HL-60 (cell line): ENCODE results near the gene GFER.

Experiments
- CTCF ChIP-seq: IDR thresholded peaks from one replicate; pipeline ENCODE4 v1.5.1; 2011; ENCODE audit warnings: low read length, control low read depth, inconsistent platforms; ENCODE audit not compliant: insufficient read depth
- GABPA ChIP-seq: IDR thresholded peaks from 2 replicates; pipeline ENCODE4 v1.6.1; 2012; ENCODE audit warnings: low read depth
- POLR2AphosphoS5 ChIP-seq: IDR thresholded peaks from 2 replicates; pipeline ENCODE4 v1.6.1; 2012; ENCODE audit warnings: low read depth
- REST ChIP-seq: IDR thresholded peaks from 2 replicates; pipeline ENCODE4 v1.6.1; 2012; ENCODE audit warnings: low read depth; ENCODE audit not compliant: insufficient replicate concordance
- SPI1 ChIP-seq: IDR thresholded peaks from 2 replicates; pipeline ENCODE4 v1.6.1; 2012; ENCODE audit warnings: low read depth, mild to moderate bottlenecking, borderline replicate concordance

- TF ChIP-seq CTCF (no peak), POLR2AphosphoS5 (no peak), REST (no peak), GABPA (no peak), SPI1 (no peak)
Observed at GRCh38 chr16:1973461-1974156, 10.4 kb upstream of the GFER start.
